ENCODE data around the gene SLIT1. TPM values are rescaled to one million over a fixed set of nuclear protein-coding genes. Genes with fewer than 3 reads are reported as not detected.

Gene SLIT1
- total RNA-seq, 6 experiments from 2014 or later, result 0.04 to 0.29 (median 0.12) TPM; not detected in 1

DNA sequence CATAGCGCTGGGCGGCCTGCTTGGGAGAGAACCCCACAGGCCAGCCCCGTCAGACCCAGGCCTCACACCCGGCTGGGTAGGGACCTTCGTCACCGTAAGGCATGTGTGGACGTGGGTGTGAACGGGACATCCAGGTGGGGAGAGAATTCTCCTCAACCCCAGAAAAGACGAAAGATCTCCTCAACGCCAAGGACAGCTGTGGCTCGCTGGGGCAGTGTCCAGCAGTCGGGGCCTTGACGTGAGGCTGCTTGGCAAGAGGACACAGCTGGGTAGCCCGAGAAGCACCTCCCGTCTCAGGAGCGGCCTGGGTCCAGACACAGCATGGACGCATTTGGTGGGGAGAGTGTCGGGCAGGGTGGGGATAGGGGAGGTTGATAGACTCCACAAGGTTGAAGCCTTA, 1.2 kb upstream of the SLIT1 start:
- Histone ChIP-seq H3K4me3 (no peak overlapping the region), H3K27ac (no peak overlapping the region), H3K9me3 (no peaks in the 10 kb centered on the region), H3K36me3 (no peaks in the 10 kb centered on the region), H3K4me1 (peaks cover 0 to 7% (median 0%) of the 10 kb centered on the region in 4 donors), H3K27me3 (peaks cover 0 to 9% of the 10 kb centered on the region in 2 donors)
- TF ChIP-seq, protein P1, sequence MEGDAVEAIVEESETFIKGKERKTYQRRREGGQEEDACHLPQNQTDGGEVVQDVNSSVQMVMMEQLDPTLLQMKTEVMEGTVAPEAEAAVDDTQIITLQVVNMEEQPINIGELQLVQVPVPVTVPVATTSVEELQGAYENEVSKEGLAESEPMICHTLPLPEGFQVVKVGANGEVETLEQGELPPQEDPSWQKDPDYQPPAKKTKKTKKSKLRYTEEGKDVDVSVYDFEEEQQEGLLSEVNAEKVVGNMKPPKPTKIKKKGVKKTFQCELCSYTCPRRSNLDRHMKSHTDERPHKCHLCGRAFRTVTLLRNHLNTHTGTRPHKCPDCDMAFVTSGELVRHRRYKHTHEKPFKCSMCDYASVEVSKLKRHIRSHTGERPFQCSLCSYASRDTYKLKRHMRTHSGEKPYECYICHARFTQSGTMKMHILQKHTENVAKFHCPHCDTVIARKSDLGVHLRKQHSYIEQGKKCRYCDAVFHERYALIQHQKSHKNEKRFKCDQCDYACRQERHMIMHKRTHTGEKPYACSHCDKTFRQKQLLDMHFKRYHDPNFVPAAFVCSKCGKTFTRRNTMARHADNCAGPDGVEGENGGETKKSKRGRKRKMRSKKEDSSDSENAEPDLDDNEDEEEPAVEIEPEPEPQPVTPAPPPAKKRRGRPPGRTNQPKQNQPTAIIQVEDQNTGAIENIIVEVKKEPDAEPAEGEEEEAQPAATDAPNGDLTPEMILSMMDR (IDR thresholded peaks at IDR 0.05), result no peak
- TF ChIP-seq POLR2A (IDR thresholded peaks at IDR 0.05), result no peak
- intact Hi-C loops (cut with DNase I), result no loop called here
- peak in 1 of 3 donors; percentile 44 for DNase-seq
- no peak for ATAC-seq
- 58% methylated on average over 9 of the region's 18 CpGs for WGBS (ENCODE audit: insufficient coverage, low coverage, low lambda C conversion rate, missing lambda C conversion rate)

DNA sequence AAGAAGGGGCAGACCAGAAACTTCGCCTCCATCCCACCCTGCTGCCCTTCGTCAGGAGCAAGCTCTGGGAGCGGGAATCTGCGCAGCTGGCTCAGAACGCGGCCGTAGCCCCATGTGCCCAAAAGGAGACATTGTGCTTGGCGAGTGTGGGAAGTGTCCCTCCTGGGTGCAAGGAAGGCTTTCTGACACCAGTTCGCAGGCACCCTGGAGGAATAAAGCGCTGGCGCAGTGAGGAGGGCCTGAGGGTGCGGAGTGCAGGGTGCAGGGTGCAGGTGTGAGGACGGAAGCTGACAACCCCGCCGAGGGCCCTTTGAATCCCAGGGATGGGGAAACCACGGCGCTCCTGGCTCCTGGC, 811 bp downstream of the SLIT1 start:
- Histone ChIP-seq H3K27ac (no peak overlapping the region), H3K9me3 (no peaks in the 10 kb centered on the region), H3K4me1 (peaks cover 0 to 7% (median 0%) of the 10 kb centered on the region in 4 donors), H3K27me3 (peaks cover 0 to 9% of the 10 kb centered on the region in 2 donors), H3K4me3 (no peak overlapping the region), H3K36me3 (no peaks in the 10 kb centered on the region)
- WGBS (ENCODE audit: insufficient coverage, low coverage, low lambda C conversion rate, missing lambda C conversion rate), result 0% methylated on average over 1 of the region's 17 CpGs
- TF ChIP-seq, protein P1 (IDR thresholded peaks at IDR 0.05), result no peak
- no peak for TF ChIP-seq POLR2A (IDR thresholded peaks at IDR 0.05)
- intact Hi-C loops (cut with DNase I), result no loop called here
- ATAC-seq (no peak), DNase-seq (peak in 1 of 3 donors; percentile 37)

DNA sequence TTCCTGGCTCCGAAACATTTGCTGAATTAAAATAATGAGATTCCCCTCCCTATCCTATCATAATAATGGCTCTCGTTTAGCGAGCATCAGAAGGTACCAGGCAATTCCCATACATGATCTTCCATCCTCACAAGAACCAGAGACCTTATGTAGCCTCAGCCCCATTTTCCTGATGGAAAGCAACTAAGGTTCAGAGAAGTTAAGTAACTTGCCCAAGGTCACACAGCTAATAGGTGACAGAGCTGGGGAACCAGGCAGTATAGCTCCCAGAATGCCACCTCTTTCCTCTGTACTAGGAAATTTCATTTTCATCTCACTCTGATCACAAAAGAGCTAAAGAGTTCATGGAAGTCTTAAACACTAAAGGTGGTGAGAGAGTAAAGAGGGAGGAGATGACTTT, 2.4 kb downstream of the SLIT1 start:
- TF ChIP-seq POLR2A (IDR thresholded peaks at IDR 0.05), result no peak
- TF ChIP-seq, protein P1 (IDR thresholded peaks at IDR 0.05), result no peak
- no peak for ATAC-seq
- H3K9me3 ChIP-seq, result no peaks in the 10 kb centered on the region
- no peak overlapping the region for H3K4me3 ChIP-seq
- no peak for DNase-seq
- peaks cover 0 to 9% of the 10 kb centered on the region in 2 donors for H3K27me3 ChIP-seq
- H3K4me1 ChIP-seq, result peaks cover 0 to 7% (median 0%) of the 10 kb centered on the region in 4 donors
- intact Hi-C loops (cut with DNase I), result no loop called here
- no peak overlapping the region for H3K27ac ChIP-seq
- WGBS (ENCODE audit: insufficient coverage, low coverage, low lambda C conversion rate, missing lambda C conversion rate), result 91% methylated on average over 3 of the region's 3 CpGs
- H3K36me3 ChIP-seq, result no peaks in the 10 kb centered on the region

DNA sequence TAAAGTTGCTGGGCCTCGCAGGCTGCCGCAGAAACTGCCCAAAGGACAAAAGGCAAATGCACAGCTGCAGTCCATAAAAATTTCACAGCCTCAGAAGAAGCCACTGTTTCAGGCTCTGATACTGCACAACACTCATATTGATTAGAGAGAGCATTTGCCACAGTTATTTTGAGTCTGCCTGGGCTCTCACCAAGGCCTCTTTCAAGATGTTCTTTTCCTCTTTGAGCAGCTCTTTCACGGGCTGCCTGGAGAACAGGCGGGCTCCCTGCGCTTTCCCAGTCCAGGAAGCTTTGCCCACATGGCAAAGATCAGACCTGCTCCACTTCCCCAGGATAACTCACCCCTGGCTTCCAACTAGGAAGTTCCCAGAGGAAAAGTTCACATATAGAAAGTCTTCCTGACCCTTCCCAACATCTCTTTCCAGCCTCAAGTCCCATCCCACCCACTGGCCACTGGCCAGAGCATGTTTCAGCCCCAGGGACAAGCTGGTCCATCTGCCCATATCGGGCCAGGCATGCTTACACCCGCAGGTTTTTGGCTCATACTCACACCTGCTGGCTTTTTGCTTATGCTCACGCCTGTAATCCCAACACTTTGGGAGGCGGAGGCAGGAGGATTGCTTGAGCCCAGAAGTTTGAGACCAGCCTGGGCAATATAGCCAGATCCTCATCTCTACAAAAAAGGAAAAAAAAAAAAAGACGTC, 3.3 kb downstream of the SLIT1 start:
- DNase-seq (peak in 1 of 3 donors; percentile 27), ATAC-seq (no peak)
- TF ChIP-seq, protein P1 (IDR thresholded peaks at IDR 0.05), result no peak
- intact Hi-C loops (cut with DNase I), result no loop called here
- peaks cover 0 to 7% (median 0%) of the 10 kb centered on the region in 4 donors for H3K4me1 ChIP-seq
- WGBS (ENCODE audit: insufficient coverage, low coverage, low lambda C conversion rate, missing lambda C conversion rate), result 56% methylated on average over 4 of the region's 10 CpGs
- H3K9me3 ChIP-seq, result no peaks in the 10 kb centered on the region
- no peak overlapping the region for H3K4me3 ChIP-seq
- H3K27ac ChIP-seq, result no peak overlapping the region
- H3K36me3 ChIP-seq, result no peaks in the 10 kb centered on the region
- peaks cover 0 to 9% of the 10 kb centered on the region in 2 donors for H3K27me3 ChIP-seq
